Fibroblast of the aortic adventitia (primary cell): ENCODE results near the gene KIT. TPM values are rescaled to one million over a fixed set of nuclear protein-coding genes. Genes with fewer than 3 reads are reported as not detected.
A peak's percentile ranks its signal among the peaks of the same experiment; 100 is the strongest.

Experiments used
- DNase-seq: peaks from one replicate; pipeline ENCODE4 v3.0.0-alpha.2; 2010; ENCODE audit warnings: low read depth
- H3K4me3 ChIP-seq: 2 replicates; pipeline ENCODE4 v1.5.1; 2011; ENCODE audit warnings: low read depth, mild to moderate bottlenecking, control low read depth, low read length, moderate library complexity
- CTCF ChIP-seq: IDR thresholded peaks from 2 replicates; pipeline ENCODE4 v1.5.1; 2011; ENCODE audit warnings: mild to moderate bottlenecking, low read length, control low read depth, inconsistent platforms; ENCODE audit not compliant: insufficient read depth
- total RNA-seq: library from RNA; depleted of rRNA; stranded (reverse); fragments of >200 nt; gene quantifications from 2 replicates; pipeline ENCODE4 v1.2.3, GENCODE V29; 2012; ENCODE audit warnings: low replicate concordance

The KIT gene
- total RNA-seq, 1 donor = 2.7 TPM

- no peak for TF ChIP-seq CTCF
- H3K4me3 ChIP-seq = no peak overlapping the region
- no peak for DNase-seq
These were observed 21.1 kb downstream of the KIT start for GRCh38 chr4:54678826-54679225.

GRCh38 chr4:54679813-54680212 is 22.1 kb downstream of the KIT start:
- no peak for TF ChIP-seq CTCF
- DNase-seq = no peak
- H3K4me3 ChIP-seq = no peak overlapping the region

GRCh38 chr4:54683616-54684346 is 26.0 kb downstream of the KIT start:
- peak; percentile 43 for TF ChIP-seq CTCF
- peak; percentile 16 for DNase-seq
- H3K4me3 ChIP-seq = no peak overlapping the region

GRCh38 chr4:54685810-54686209 is 28.1 kb downstream of the KIT start:
- DNase-seq = no peak
- H3K4me3 ChIP-seq = no peak overlapping the region
- TF ChIP-seq CTCF = no peak

GRCh38 chr4:54687887-54688841 is 30.4 kb downstream of the KIT start:
- no peak for DNase-seq
- TF ChIP-seq CTCF = no peak

GRCh38 chr4:54695337-54695736 is 37.6 kb downstream of the KIT start:
- no peak overlapping the region for H3K4me3 ChIP-seq
- TF ChIP-seq CTCF = no peak
- DNase-seq = peak; percentile 0

More at GRCh38 chr4:54687887-54688841, 30.4 kb downstream of the KIT start:
- H3K4me3 ChIP-seq = no peak overlapping the region
